AG09319 (cell line): ENCODE results near the gene TP53BP2.

Experiments used
- DNase-seq: peaks from one replicate; pipeline ENCODE4 v3.0.0-alpha.2; 2010; ENCODE audit warnings: low read depth; ENCODE audit errors: extremely low read depth
- TF ChIP-seq, protein P1 (sequence below): IDR thresholded peaks from 2 replicates; pipeline ENCODE4 v1.5.1; 2011; ENCODE audit warnings: low read depth, mild to moderate bottlenecking, inconsistent platforms, low read length, moderate library complexity

Gene TP53BP2

DNA sequence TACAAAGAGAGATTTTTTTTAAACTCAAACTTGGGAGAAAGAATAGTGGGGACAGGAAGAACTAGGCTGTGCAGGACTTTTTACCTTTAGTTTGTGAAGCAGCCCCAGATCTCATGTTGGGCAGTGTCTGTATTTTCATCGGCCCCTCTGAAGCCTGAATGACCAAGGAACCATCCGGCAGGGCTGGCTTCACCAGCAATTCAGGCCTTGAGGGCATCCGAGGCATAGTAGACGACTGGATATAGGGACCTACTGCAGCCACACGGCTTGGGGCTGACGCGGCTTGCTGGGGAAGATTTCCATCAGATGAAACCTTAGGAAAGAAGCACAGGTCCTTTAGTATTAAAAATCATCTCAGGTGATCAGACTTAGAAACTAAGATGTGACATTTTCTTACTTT, 43.7 kb downstream of the TP53BP2 start:
- TF ChIP-seq, protein P1, sequence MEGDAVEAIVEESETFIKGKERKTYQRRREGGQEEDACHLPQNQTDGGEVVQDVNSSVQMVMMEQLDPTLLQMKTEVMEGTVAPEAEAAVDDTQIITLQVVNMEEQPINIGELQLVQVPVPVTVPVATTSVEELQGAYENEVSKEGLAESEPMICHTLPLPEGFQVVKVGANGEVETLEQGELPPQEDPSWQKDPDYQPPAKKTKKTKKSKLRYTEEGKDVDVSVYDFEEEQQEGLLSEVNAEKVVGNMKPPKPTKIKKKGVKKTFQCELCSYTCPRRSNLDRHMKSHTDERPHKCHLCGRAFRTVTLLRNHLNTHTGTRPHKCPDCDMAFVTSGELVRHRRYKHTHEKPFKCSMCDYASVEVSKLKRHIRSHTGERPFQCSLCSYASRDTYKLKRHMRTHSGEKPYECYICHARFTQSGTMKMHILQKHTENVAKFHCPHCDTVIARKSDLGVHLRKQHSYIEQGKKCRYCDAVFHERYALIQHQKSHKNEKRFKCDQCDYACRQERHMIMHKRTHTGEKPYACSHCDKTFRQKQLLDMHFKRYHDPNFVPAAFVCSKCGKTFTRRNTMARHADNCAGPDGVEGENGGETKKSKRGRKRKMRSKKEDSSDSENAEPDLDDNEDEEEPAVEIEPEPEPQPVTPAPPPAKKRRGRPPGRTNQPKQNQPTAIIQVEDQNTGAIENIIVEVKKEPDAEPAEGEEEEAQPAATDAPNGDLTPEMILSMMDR, result no peak
- DNase-seq, result no peak

DNA sequence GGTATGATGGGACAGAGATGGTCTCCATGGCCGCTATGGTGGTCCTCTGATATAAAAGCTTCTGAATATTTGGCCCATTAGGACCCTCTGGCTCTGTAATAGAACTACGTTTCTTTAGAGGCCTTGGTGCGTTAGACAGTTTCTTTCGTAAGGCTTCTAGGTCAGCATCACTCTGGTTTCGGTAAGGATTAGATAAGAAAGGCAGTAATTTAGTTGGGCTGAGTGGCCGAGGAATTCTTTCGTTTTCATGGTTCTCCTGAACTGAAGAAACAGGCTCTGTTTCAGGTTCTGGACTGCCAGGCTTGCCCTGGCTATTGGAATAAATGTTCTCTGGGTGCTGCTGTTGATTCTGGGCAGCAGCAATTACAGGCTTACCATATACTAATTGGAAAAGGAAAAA, 49.5 kb downstream of the TP53BP2 start:
- no peak for DNase-seq
- TF ChIP-seq, protein P1, result no peak

DNA sequence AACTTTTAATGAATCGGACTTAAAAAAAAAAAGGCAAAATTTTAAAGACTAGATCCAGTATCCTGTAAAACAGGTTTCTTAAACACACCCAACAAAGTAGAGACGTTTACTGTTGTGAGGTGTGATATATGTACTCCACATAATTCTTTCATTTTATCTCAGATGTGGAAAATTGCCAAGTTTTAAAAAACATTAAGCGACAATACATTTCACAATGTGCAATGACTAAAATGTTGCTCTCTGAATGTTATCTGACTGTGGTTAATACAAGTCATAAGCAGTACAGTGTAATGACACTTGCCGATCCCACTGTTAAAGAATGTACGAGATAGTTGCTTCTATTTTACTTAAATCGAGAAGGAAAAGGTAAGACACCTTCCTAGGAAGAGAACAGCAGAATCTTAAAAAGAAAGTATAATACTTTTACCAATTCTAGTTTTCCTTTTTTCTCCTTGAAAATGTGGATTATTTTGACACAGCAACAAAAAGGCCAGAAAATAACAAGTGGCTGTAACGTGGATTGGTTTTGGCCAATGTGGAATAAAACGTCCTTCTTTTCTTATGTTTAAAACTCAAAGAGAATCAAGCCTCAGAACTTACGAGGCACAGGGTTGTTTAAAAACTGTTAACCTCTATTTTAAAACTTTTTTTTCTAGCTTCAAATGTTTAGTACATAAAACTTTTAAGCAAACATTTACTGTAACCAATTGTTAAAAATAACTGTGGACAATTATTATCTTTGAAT, 51.4 kb downstream of the TP53BP2 start:
- no peak for DNase-seq
- TF ChIP-seq, protein P1, result no peak

DNA sequence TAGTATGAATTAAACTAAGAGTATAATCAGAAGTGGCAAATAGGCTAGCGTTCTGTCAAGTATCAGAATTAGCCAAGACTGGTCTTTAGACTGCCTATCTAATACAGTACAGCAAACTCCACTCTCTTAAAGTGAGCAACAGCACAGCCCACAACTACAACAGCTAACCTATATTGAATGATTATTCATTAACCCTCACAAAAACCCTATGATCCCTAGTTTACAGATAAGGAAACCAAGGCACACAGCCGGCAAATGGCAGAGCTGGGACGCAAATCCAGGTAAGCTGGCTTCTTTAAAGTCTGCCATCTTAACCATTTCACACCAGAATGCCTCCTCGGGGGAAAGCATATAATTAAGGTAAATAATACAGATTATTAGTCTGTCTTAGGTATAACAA, 52.0 kb downstream of the TP53BP2 start:
- no peak for DNase-seq
- TF ChIP-seq, protein P1, result no peak

DNA sequence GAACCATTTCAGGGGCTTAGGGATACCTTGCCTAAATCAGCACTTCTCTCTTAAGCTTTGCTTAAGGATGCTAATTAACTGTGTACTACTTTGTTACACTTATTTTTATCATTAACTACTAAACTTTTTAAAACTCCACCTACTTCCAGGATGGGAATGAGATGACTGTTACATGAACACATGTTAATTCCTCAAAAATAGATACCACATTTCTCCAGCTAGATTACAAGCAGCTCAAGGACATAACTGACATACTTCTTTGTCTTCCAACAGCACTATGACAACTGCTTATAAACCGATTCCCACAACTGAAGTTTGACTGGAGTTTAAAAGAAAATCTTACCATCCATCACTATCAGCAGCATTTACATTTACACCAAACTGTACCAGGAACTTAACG, 53.7 kb downstream of the TP53BP2 start:
- DNase-seq, result no peak
- TF ChIP-seq, protein P1, result no peak

DNA sequence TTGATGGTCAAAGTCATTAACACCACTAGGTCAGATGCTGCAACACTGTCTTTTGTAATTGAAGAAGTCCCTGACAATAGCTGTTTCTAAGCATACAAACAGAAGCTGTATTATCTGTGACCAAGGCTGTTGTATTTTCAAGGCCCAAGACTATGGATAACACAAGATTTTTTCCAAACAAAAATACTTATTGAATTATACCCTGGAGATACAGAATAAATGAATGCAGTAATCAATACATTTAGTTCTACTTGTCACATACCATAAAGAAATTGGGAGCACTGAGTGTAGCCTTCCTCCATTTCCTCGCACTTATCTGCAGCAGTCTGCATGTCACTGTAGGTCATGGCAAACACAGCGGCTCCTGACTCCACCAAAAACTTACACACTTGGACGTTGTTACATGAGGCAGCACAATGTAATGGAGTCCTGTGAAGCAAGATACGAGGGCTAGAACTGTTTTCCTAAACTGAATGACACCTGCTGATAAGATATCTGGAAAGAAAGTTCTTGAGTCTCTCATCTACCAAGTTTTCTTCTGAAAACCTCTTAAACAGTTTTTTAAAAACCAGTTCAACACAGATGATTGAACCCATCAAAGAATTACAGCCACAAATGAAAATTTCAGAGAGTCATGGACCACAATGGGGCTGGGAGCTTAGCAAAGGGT, 56.9 kb downstream of the TP53BP2 start:
- TF ChIP-seq, protein P1, result no peak
- DNase-seq, result no peak

DNA sequence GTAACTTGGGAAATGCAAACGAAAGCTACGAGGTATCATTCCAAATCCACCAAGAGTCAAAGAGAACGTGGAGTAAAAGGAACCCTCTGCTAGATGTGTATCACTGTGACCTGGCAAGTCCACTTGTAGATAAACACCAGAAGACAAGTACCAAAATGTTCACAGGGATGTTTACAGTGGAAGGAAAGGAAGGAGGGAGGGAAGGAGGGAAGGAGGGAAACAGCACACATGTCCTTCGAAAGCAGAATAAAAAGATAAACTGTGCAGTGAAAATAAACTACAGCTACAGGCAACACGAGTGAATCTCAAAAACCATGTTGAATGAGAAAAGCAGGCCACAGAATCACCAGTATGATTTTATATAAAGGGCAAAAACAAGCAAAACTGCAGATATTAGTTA, 59.9 kb downstream of the TP53BP2 start:
- no peak for DNase-seq
- TF ChIP-seq, protein P1, result no peak
